HG03280 (cell line): ENCODE results near the gene CTIF.
A peak's percentile ranks its signal among the peaks of the same experiment; 100 is the strongest.
"Not testable (repeated sequence)": the region's sequence is repeated elsewhere in the genome, so short reads cannot be mapped to it uniquely, and the experiment has no call there.

ENCODE experiments used
- ATAC-seq: cut with Tn5 transposase; IDR thresholded peaks from one replicate; pipeline ENCODE4 v1.9.1; 2021; ENCODE audit warnings: mild to moderate bottlenecking, moderate library complexity; ENCODE audit not compliant: unreplicated experiment

Gene CTIF

DNA sequence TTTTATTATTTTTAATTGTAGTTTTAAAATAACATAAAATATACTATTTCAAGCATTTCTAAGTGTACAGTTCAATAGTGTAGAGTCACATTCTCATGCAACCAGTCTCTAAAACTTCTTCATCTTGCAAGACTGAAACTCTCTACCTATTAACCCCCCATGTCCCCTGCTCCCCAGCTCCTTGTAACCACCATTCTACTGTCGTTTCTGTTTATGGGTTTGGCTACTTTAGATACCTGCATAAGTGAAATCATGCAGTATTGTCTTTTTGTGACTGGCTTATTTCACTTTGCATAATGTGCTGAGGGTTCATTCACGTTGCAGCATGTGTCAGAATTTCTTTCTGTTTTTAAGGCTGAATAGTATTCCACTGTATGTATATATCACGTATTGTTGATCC, 272.6 kb downstream of the CTIF start:
- ATAC-seq: no peak

DNA sequence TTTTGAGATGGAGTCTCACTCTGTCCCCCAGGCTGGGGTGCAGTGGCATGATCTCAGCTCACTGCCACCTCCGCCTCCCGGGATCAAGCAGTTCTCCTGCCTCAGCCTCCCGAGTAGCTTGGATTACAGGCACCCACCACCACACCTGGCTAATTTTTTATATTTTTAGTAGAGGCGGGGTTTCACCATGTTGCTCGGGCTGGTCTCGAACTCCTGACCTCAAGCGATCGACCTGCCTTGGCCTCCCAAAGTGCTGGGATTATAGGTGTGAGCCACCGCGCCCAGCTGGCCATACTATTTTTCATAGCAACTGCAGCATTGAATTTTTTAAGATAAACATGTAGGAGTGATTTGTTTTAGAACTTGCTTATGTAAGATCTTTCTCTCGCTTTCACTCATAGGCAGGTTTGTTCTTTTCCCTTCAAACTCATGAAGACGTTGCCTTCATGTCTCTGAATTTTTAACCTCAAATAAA, 273.2 kb downstream of the CTIF start:
- not testable (repeated sequence) for ATAC-seq

DNA sequence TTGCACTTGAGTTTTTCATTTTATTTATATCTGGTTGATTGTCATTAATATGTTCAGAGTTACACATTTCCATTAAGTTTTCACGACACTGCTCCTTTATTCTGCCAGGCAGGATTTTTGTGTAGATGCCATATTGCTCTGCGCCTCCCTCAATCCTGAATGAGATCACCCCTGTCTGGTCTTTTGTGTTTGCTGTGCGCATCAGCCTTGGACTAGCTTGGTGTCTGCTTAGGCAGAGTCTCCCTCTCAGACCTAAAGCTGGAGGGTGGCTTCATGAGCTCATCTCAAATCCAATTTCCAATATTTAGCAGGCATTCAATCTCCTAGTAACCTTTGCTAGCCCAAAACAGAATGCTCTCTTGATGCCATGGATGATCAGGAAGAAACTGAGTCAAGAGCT, 274.5 kb downstream of the CTIF start:
- no peak for ATAC-seq

DNA sequence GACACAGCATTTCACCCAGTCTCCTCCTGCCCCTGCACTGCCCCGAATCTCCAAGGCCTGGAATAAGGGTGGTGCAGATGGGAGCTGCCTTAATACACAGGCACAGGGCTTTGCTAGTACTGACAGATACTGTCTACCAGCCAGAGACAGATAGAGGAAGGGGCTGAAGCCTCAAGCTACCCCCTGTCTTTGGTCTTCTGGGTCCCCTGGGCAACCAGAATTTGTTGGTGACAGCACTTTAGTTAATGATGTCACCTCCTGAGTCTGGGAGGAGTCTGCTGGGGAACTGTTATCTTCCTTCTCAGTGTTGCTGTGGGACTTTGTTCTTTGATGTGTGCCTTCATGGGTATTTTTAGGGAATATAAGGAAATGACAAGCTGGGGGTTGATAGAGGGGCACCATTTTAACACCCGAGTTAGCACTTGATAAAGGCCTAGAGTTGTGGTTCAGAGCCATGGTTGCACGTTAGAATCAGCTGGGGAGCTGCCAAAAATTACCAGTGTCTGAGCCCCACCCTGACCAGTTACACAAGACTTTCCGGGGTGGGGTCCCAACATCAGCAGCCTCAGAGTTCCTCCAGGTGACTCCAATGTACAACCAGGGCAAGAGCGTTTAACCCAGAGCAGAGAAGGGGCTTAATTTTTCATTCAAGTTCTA, 275.1 kb downstream of the CTIF start:
- ATAC-seq: no peak

DNA sequence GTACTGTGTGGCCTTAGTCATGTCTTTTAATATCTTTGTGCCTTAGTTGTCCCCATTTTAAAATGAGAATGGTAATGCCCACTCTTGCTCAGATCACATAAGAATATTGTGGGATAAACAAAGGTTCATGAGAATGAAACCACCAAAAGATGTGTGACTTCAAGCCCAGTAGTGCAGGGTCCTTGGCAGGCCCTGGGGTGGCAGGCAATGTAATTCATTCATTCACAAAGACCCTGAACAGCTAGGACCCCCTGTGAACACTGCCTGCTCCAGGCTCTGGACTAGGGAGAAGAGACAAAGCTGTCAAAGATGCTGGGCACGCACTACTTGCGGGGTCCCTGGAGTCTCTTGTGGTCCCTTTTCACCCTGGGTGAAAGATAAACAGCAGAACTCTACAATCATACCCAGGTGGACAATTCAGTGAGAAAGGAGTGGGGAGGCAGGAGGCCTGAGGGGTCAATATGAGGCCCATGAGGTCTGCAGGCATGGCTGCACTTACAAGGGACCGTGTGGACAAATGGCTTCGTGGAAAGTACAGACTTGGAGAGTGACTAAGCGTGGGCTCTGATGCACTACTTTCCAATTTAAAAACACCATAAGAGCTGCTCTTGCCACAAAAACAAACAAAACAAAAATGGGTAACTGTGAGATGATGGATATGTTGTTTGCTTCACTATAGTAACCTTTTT, 275.8 kb downstream of the CTIF start:
- ATAC-seq: no peak

DNA sequence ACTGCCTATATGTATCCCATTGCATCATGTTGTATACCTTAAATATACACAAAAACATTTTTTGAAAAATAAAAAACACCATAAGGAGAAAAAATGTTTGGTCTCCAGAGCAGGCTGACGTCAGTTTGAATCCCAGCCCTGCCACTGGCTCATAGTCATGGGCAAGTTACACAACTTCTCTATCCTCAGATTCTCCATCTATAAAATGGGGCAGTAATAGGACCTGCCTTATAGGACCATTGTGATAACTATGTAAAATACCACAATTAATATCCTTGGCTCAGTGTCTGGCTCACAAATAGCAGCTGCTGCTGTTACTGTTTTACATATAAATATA, 276.3 kb downstream of the CTIF start:
- no peak for ATAC-seq

DNA sequence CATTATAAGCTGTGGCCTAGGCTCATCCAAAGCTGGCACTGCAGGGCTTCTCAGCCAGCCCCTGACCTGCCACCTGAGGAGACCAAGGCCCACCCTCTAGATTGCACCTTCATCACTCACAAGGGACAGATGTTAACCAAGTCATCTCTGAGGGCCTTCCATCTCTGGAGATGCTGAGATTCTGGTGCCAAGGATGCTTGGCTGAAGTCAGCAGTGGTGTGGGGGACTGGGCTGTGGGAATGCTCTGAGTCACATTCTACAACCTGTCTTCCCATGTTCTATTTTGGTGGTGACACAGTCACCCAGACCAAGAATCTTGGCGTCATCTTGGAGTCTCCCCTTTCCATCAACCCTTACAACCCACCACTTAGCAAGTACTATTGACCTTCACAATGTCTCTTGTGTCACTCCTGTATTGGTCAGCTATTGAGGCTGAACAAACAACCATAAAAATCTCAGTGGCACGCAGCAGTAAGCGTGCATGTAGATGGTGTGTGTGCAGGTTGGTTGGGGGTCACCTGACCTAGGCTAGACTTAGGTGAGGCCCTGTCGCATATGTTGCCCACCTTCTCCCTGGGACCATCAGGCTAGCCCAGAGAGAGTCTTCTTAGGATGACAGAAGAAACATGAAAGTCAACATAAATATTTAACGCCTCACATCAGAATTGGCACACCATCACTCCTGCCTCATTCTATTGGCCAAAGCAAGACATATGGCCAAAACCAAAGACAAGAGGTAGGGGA, 276.9 kb downstream of the CTIF start:
- ATAC-seq: no peak

DNA sequence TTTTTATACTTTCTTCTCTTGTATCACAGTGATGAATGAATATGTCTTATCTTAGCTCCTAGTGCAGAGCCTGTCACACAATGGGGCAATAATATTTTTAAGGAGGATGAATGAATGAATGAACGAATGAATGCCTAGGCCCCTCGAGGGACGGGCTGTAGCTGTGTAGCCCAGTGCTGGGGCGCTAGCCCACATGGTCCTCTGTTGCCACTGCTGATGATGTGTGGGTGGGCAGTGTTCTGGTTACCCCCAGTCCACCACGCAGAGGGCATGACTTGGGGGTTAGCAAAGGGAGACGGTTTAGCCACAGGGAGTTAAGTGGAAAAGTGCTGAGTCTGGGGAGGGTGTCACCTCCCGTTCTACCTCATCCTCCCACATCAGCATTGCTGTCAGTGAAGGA, 277.7 kb downstream of the CTIF start:
- ATAC-seq: no peak

DNA sequence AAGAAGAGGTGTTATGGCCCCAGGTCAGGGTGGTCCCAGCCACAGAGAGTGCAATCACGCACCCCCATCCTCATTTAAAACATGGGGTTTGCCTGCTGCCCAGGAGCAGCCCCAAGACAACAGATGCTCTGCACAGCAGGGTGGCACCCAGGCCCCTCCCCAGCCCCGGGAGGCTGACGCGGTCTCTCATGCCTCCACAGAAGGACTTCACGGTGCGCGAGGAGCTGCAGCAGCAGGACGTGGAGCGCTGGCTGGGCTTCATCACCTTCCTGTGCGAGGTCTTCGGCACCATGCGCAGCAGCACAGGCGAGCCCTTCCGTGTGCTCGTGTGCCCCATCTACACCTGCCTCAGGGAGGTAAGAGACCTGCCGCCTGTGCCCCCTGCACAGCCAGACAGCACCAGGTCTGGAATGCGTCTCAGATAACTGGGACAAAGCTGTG, 278.2 kb downstream of the CTIF start:
- no peak for ATAC-seq

DNA sequence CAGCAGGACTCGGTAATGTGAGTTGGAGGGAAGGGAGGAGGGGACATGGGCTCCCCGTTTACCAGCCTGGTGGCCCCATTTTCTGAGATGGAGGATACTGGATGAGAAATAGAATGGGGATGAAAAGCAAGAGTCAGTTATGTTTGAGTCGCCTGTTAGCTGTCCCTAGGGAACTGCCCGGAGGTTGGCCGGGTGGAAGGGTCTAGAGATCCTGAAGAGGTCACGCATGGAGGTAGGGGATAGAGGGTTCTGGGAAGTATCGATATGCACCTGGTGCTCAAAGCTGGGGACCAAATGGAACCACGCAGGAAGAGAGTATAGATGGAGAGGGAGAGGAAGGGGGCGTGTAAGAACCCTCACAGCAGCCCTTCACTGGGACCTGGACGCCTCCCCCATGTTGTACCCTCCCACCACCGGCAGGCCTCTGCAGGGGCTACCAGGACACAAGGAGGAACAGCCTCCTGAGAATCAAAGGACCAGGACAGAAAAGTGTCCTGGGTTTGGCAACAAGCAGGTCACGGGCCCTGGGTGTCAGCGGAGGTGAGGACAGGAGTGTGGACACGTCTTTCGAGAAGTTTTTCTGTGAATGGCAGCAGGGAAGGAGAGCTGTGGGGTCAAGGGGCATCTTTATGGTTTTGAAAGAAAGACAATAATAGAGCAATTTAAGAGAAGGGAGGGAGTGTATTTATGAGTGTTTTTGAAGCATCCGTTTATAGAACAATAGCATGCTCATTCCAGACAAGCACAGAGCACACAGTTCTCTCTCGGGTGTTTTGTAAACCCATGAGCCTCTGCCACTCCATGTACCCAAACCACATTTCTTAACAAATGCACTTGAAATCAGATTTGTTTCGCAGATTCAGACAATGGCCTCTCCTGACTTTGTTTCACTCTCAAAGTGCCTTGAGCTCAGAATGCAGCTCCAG, 279.8 kb downstream of the CTIF start:
- ATAC-seq: no peak

DNA sequence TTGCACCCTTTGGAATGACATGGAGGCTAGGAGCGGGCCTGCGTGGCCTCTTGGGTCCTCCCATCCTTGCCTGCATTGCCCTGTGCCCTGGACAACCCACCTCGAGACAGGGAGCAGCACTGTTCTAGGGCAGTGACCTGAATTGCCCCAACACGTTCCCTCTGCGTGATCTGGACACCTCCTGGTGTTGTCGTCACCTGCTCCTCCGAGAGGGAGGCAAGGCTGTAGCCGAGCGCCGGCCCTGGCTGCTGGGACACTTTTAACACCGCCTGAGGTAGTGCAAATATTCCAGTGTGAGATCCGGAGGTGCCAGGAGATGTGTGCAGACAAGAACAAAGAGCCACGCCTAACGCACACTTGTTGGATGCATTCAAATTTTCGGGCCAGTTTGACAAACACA, 280.4 kb downstream of the CTIF start:
- ATAC-seq: no peak

DNA sequence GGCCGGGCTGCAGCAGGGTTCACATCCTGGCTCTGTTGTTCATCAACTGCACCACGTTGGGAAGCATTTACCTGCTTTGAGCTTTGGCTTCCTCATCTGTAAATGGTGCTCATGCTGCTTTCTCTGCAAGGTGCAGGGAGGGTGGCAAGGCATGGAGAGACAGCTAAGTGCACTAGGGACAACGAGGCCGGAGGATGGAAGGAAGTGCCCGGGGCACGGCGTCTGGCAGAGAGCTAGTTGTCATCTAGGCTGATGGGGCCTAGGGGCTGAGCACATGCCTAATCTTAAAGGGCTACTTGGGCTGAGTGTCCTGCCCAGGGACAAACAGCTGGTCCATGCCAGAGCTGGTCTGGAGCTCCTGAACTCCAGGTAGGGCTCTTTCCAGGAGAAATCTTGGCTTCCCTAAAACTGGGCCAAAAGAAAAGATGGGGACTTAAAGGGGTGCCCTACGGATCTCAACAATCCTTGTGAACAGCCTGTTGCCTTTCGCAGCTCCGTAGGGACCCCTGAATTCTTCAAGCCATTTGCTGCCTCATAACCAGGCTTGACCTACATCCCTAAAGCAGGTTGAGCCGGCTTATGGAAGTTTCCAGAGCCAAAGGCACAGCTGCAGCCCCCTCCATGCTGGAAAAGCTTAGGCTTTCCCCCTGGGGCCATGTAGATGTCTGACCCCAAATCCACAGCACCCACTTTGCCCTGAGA, 281.1 kb downstream of the CTIF start:
- no peak for ATAC-seq

DNA sequence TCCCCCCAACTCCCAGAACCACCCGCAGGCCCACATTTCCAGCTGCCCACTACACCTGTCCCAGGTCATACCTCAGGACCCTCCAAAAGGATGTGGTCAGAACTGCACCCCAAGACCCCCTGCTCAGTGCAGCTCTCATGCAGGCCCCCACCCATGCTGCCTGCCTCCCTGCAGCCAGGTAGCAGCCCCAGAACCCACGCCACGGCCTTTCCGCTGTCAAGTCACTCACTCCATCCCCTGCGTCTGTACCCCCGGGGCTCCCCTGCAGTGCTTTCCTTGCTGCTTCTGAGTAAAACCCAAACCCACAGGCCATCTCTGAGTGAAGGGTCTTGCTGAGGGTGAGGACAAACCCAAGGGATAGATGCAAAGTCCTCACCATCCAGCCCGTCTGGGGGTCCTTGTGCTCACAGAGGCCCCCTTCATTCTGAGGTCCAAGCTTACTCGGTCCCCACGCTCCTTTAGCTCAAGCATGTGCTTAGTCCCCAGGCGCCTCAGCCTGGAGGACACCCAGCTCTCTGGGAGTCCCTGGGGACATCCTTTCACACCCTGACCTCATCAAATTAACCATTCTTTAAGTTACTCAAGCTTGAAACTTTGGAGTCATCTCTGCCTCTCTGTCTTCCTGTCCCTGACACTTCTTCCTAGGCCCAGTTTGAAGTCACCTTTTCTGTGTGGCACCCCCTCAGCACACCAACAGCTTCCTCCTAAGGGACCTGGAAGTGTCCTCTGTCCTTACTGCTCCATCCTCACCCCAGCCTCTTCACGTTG, 281.8 kb downstream of the CTIF start:
- ATAC-seq: peak; percentile 83

DNA sequence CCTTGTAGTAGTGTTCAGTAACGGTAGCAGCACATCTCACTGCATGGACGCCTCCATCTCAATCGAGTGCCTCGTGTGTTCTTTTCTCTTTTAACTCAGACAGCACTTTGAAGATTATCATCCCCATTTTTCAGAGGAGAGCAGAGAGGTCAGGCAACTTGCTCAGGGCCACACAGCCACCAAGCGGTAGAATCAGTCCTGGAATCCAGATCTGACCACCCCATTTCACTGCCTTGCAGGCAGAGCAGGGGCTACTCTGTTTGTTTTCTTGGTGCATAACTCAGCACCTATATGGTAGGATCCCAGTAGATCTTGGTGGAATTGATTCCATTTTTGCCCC, 282.4 kb downstream of the CTIF start:
- ATAC-seq: peak; percentile 6

DNA sequence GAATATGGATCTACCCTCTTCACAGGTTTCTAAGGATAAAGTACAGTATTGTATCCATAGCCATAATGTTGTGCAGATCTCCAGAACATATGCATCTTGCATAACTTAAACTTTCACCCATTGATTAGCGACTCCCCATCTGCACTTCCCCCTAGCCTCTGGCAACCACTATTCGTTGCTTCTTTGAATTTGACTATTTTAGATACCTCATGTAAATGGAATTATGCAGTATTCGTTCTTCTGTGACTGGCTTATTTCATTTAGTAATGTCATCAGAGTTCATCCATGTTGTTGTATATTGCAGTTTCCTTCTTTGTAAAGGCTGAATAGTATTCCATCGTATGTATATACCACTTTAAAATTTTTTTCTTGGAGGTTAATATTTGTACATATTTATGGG, 283.0 kb downstream of the CTIF start:
- ATAC-seq: no peak

DNA sequence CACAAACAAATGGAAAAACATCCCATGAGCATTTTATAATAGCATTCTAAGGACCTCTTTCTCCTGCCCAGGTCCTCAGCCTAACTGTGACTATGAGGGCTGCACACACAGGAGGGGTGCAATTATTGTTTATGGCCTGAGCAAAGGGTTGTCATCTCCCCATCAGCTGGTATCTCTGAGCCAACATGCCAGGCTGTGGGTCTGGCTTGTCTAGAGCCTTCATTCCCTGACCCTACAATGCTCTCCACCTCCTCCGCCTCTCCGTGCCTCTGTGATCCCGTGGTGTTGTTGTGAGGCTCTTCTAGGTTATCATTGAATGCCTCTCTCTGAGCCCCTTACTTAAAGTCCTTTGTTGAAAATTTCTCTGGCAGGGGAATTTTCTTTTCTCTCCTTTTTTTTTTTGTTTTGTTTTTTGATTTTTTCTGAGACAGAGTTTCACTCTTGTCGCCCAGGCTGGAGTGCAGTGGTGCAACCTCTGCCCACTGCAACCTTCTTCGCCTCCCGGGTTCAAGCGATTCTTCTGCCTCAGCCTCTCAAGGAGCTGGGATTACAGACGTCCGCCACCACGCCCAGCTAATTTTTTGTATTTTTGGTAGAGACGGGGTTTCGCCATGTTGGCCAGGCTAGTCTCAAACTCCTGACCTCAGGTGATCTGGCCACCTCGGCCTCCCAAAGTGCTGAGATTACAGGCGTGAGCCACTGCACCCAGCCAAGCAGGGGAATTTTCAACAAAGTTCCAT, 285.6 kb downstream of the CTIF start:
- ATAC-seq: no peak

DNA sequence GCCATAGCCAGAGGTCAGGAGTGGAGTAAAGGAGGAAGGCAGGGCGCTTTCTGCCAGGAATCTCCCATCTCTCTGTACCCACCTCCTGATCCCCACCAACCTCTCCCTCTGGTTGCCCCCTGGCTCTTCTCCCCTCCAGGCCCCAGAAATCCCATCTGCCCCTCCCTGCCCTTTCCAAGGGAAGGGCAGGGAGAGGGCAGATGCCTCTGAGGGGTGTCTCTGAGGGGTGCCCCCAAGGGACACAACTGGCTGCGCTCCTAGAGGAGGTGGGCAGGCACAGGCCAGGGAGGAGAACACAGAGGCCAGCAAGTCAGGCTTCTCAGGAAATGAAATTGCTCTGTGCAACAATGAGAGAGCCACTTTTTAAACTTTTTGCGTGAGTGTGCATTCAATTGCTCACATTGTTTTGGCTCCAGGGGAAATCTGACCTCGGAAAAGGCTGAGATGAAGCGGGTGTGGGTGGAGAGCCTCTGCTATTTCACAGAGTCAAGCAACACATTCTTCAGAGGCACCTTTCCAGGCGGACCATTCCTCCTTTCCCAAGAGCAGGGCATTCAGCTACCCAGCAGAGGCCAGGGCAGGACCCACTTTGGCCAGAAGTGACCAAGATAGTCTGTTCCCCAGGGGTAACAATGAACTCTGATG, 286.4 kb downstream of the CTIF start:
- no peak for ATAC-seq

DNA sequence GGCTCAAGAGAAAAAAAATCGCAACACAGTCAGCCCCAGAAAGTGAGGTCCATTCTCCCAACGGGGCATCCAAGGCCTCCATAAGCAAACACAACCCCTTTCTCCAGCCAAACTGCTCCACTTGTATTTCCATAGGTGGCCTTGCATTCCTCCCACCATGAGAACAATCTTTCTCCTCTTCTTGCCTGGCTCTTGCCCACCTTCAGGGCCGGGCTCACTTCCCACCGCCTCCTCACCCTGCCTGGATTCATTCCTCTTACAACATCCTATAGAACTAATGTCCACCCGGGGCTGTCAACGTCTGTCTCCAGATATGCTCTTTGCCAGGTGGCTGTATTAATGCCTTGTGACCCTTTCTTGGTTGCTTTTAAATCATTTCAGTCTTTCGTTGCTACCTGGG, 287.4 kb downstream of the CTIF start:
- no peak for ATAC-seq

DNA sequence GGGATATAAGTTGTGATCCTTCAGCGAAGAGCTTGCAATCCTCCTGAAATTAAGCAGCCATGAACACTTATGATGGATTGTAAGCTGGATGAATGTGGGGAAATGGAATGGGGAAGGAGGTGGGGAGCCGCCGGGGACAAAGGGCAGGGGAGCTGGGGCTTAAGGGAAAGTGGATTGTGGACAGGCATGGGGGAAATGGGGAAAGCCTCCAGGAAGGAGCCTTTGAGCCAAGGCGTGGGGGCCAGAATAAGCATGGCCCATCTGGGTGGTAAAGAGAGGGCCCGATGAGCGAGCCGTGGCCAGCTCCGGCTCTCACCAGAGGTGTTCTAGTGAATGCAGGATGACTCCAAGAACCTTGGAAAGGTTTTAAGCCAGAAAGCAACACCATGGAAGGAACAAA, 288.0 kb downstream of the CTIF start:
- ATAC-seq: no peak
